Fibroblast of lung (primary cell): ENCODE data around the gene CNKSR3.

Experiments
- CTCF ChIP-seq, 2 donors: IDR thresholded peaks in 1 of 2; conservative IDR thresholded peaks in 1 of 2; 1 replicate in 1 of 2; 2 replicates in 1 of 2; pipeline ENCODE4 v1.5.1; 2011 to 2012; ENCODE audit warnings: low read length in 2 of 2, control low read depth in 1 of 2, inconsistent platforms in 1 of 2, low read depth in 1 of 2, mild to moderate bottlenecking in 1 of 2
- EZH2 ChIP-seq: IDR thresholded peaks from 2 replicates; pipeline ENCODE4 v1.5.1; 2012; ENCODE audit warnings: low read length, control low read depth, mild to moderate bottlenecking; ENCODE audit errors: missing control alignments

- TF ChIP-seq CTCF (conservative IDR thresholded peaks at IDR 0.05 in 1 of 2, IDR thresholded peaks at IDR 0.05 in 1 of 2; ENCODE audit: low read depth in 1 of 2, low read length in 2 of 2) (no peak), EZH2 (no peak)
Observed at GRCh38 chr6:154397491-154398195, 112.8 kb downstream of the CNKSR3 start.
